Pancreas (tissue), 10 donors: Measurements from ENCODE around the gene CAMK1G. TPM values are rescaled to one million over a fixed set of nuclear protein-coding genes. Genes with fewer than 3 reads are reported as not detected.

Experiments
- ATAC-seq, 4 donors: fragments of 200-7000 bp; cut with Tn5 transposase; one replicate each; pipeline versions ENCODE4 v1.8.0 to v1.9.1; 2020; ENCODE audit warnings: mild to moderate bottlenecking in 4 of 4, moderate library complexity in 4 of 4
- DNase-seq, 6 donors: peaks; one replicate each; pipeline ENCODE4 v3.0.0-alpha.2; 2020
- FAIRE-seq: peaks from 2 replicates; lab custom pipeline; 2012; peaks lifted over from hg19 to GRCh38; lab: Jason Lieb, UNC
- H3K27ac ChIP-seq, 4 donors: fragments of 200-600 bp; sonication (generic); 1 replicate in 3 of 4; 2 replicates in 1 of 4; pipeline versions ENCODE4 v1.5.0 to v1.8.0; 2020
- H3K27me3 ChIP-seq, 4 donors: fragments of 200-600 bp; one replicate each; pipeline ENCODE4 v1.8.0; 2021
- H3K36me3 ChIP-seq, 3 donors: fragments of 200-600 bp; sonication (generic) in 1 of 3; one replicate each; pipeline versions ENCODE4 v1.5.0 to v1.8.0; 2020 to 2021
- H3K4me1 ChIP-seq, 3 donors: fragments of 200-600 bp; one replicate each; pipeline ENCODE4 v1.8.0; 2021
- H3K4me3 ChIP-seq, 4 donors: fragments of 200-600 bp; sonication (generic) in 2 of 4; one replicate each; pipeline versions ENCODE4 v1.5.0 to v1.8.0; 2020 to 2021
- H3K9me3 ChIP-seq, 4 donors: fragments of 200-600 bp; one replicate each; pipeline ENCODE4 v1.8.0; 2021
- CTCF ChIP-seq, 4 donors: fragments of 200-600 bp; sonication (generic) in 3 of 4; IDR thresholded peaks; one replicate each; pipeline versions ENCODE4 v1.5.0 to v1.8.0; 2021; ENCODE audit warnings: antibody characterized with exemption in 4 of 4
- WGBS, 2 donors: extraction: QIAGEN DNeasy Blood & Tissue Kit; methylation state at CpG; one replicate each; pipeline ENCODE4 v1.1.7; 2013; 5-methylcytosine and 5-hydroxymethylcytosine counted together
- intact Hi-C, 3 donors: fragments of 100-400 bp; cut with DNase I; formaldehyde crosslinking; loops; one replicate each; pipeline versions ENCODE4 v1.11.1 to v1.14.2; 2022
- polyA plus RNA-seq, 2 donors: library from polyadenylated mRNA; stranded (reverse); fragments of 200-250 nt; gene quantifications; one replicate each; pipeline ENCODE4 v1.2.3, GENCODE V29; 2013
- total RNA-seq, 6 donors: library from RNA; stranded (reverse); fragmentation: NEBNext Ultra II Directional in 4 of 6; extraction: Animal tissue kit (Norgen Biotek cat#: 25700) in 4 of 6; gene quantifications; one replicate each; pipeline versions ENCODE4 v1.2.1 to v1.2.4, GENCODE V29; 2021 to 2023
- donor health status: healthy with polysubstance abuse.
- donor health status: DM: no; HTN: no; CAD: no; lungs with moderate emphysema.
- donor health status: DM: no; HTN: no; CAD: no.
- donor health status: control.
- donor health status: control.
- donor health status: Bipolar disorder and iron deficiency.
- donor health status: DM: yes; HTN: yes; CAD: no.
- donor health status: DM: no; HTN: no; CAD: no.
- donor health status: DM: no; HTN: no; CAD: no.
- donor health status: DM: yes; HTN: yes; CAD: no.

Gene CAMK1G
- total and polyA plus RNA-seq, 8 donors, result 0.06 to 1.2 (median 0.21) TPM; not detected in 2

GRCh38 chr1:209614906-209615305 is 31.4 kb downstream of the CAMK1G start:
- intact Hi-C loops, result loop anchor here in 1 of 3 donors (5.0 kb wide), 1 partner anchor 178 kb away; no protein-coding TSS in a partner anchor

DNA sequence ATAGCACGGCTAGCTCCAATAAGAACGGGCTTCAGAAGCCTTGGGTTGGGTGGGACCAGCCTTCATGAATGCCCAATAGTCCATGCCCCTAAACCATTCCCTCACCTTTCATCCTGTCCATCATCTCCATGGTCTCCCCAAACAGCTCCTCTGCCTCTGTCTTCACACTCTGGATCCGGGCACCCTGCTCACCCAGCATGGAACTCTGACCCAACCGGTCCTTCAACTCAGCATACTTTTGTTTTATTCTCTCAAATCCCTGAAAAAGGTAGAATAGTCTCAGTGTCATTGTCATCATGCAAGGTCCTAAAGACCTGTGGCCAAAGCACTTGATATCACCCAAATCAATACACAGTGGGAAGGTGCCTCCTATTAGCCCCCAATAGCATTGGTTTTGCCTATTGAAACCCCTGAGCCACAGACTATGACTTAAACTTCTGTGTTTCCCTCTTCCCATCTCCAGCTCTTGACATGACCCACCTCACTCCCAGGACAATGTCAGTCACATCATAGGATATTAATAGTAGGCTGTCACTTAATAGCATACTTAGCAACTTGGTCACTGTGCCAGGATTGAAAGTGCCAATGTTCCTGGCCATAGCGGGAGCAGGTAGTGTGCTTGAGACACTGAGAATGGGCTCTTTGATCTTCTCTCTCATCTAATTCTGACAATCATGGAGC is 33.0 kb downstream of the CAMK1G start:
- no peak for ATAC-seq
- no peaks in the 10 kb centered on the region for H3K9me3 ChIP-seq
- WGBS, 2 donors, result 94 to 95% methylated on average over 5 of the region's 5 CpGs
- no peak for TF ChIP-seq CTCF (IDR thresholded peaks at IDR 0.05)
- no peaks in the 10 kb centered on the region for H3K36me3 ChIP-seq
- FAIRE-seq, result no peak
- intact Hi-C loops, result loop anchor here in 1 of 3 donors (5.0 kb wide), 1 partner anchor 179 kb away; no protein-coding TSS in a partner anchor
- H3K4me3 ChIP-seq, result no peak overlapping the region
- no peaks in the 10 kb centered on the region for H3K4me1 ChIP-seq
- H3K27ac ChIP-seq, result no peak overlapping the region
- H3K27me3 ChIP-seq, result no peaks in the 10 kb centered on the region
- DNase-seq, result no peak

More at GRCh38 chr1:209614906-209615305, 31.4 kb downstream of the CAMK1G start:
- Histone ChIP-seq H3K27me3 (no peaks in the 10 kb centered on the region), H3K4me3 (no peak overlapping the region), H3K9me3 (no peaks in the 10 kb centered on the region), H3K27ac (no peak overlapping the region), H3K4me1 (no peaks in the 10 kb centered on the region), H3K36me3 (no peaks in the 10 kb centered on the region)
- DNase-seq (no peak), FAIRE-seq (no peak), ATAC-seq (no peak)
- 94 to 100% methylated on average over 5 of the region's 5 CpGs for WGBS, 2 donors
- no peak for TF ChIP-seq CTCF (IDR thresholded peaks at IDR 0.05)

DNA sequence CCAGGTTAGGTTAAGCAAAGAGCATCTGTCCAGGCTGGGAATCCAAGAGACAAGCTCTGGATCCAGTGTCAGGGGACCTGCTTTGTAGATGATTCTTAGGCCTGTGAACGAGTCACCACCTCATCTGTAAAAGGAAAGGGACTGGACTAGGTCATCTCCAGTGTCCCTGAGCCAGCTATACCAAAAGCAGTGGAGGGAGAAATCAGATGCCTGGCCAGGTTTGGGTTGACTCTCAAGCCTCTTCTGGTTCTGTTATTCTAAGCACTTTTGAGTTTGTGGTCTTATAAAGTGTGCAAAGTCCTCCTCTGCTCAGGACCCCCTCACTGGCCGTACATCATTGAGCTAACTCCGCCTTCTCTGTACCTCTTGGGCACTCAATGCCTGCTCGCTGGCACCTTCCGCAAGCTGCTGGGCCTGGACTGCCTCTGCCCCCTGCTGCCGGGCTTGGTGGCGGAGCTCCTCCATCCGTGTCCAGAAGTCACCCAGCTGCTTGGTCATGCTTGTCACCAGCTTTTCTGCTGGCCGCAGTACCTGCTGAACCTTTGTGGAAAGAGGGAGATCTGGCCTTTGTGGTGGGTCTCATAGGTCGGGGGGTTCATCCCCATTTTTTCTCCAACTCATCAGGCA is 33.6 kb downstream of the CAMK1G start:
- 91 to 92% methylated on average over 10 of the region's 10 CpGs for WGBS, 2 donors
- DNase-seq (peak in 1 of 6 donors; percentile 39), ATAC-seq (no peak), FAIRE-seq (no peak)
- Histone ChIP-seq H3K36me3 (no peaks in the 10 kb centered on the region), H3K4me3 (no peak overlapping the region), H3K27me3 (no peaks in the 10 kb centered on the region), H3K4me1 (no peaks in the 10 kb centered on the region), H3K27ac (no peak overlapping the region), H3K9me3 (no peaks in the 10 kb centered on the region)
- TF ChIP-seq CTCF (IDR thresholded peaks at IDR 0.05), result no peak
- intact Hi-C loops, result loop anchor here in 1 of 3 donors (5.0 kb wide), 1 partner anchor 180 kb away; no protein-coding TSS in a partner anchor

GRCh38 chr1:209617755-209618154 is 34.2 kb downstream of the CAMK1G start:
- ATAC-seq (no peak), FAIRE-seq (no peak), DNase-seq (peak in 1 of 6 donors; percentile 16)
- Histone ChIP-seq H3K27me3 (no peaks in the 10 kb centered on the region), H3K36me3 (no peaks in the 10 kb centered on the region), H3K4me3 (no peak overlapping the region), H3K27ac (no peak overlapping the region), H3K4me1 (no peaks in the 10 kb centered on the region), H3K9me3 (no peaks in the 10 kb centered on the region)
- TF ChIP-seq CTCF (IDR thresholded peaks at IDR 0.05), result no peak
- WGBS, 2 donors, result 90 to 95% methylated on average over 6 of the region's 6 CpGs
- intact Hi-C loops, result loop anchor here in 1 of 3 donors (5.0 kb wide), 1 partner anchor 180 kb away; no protein-coding TSS in a partner anchor
